ENCODE results near the gene CTSE.

DNA sequence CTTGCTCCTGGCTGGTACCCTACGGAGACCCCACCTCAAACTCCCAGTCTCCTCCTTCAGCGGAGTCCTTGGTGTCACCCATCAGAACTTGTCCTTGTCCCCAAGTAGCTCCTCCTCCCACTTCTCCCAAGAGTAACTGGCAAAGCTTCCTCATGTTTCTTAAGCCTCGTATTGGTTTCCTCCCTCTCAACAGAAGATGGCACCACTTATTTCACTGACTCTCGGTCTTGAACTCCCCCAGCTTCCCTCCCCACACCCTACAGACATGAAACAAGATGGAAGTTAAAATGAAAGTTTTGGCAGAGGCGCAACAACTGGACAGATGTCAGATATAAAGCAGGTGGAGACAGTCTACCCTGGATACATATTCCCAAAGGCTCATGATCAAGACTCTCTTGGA is 33.9 kb downstream of the CTSE start:
- no peak for TF ChIP-seq CTCF (optimal IDR thresholded peaks at IDR 0.05 in 1 of 3, IDR thresholded peaks at IDR 0.05 in 1 of 3, conservative IDR thresholded peaks at IDR 0.05 in 1 of 3; ENCODE audit: extremely low read depth in 1 of 3, insufficient read depth in 2 of 3, low read length in 3 of 3)
- no peak for TF ChIP-seq EZH2 (IDR thresholded peaks at IDR 0.05; ENCODE audit: low read length)
